HK-2 (cell line): Measurements from ENCODE around the gene PCDH19.

Experiments
- DNase-seq: peaks from one replicate; pipeline ENCODE4 v3.0.0-alpha.2; 2018; ENCODE audit not compliant: unreplicated experiment

Gene PCDH19

DNA sequence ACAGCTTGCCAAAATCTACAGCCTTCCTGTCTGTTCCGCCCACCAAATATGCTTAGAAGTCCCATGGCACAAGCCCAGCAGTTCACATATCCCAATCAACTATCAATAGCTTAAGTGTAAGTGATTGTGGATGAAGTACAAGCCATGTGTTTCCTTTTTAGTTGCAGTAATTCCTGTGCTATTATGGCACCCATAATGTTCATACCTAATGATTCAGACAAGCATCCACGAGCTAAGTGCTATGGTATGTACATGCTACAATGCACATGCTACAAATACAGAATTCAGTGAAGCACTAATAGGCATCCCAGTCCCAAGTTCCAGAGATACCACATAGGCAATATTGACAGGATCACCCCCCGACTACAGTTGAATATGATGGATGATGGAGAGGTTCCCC lies 94.5 kb downstream of the PCDH19 start:
- DNase-seq: no peak

DNA sequence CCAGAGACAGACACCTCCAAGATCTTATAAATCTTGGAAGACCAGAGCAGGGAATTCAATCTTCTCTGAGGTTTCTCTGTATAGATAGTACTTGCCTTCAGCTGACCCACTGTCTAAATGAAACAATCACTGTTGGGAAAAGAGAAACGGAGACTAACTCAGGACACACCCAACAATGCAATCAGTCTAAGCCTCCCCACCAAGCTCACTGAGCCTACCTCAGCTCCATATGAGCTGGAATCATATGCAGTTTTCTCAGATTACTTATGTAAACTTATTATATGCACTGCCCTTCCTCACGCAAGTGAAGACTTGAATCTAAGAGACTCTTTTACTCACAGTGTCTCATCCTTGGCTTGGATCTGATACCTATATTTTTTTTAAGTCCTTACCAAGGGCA lies 110.5 kb downstream of the PCDH19 start:
- DNase-seq: no peak

DNA sequence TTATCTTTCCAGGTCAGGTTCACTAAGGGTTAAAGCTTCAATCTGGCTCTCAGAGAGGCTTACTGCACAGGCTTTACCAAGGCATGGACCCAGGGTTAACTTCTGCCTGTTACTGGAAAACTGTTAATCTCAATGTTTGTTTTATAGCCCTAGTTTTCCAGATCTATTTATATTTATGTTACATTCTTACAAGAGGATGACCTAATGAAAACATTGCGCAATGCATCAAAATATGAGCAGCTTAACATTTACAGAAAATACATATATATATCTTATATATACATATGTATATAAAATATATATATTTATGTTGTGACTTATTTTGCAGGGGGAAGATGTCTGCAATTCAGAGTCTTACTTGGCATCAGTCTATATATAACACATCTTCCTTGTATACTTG lies 112.3 kb downstream of the PCDH19 start:
- no peak for DNase-seq

DNA sequence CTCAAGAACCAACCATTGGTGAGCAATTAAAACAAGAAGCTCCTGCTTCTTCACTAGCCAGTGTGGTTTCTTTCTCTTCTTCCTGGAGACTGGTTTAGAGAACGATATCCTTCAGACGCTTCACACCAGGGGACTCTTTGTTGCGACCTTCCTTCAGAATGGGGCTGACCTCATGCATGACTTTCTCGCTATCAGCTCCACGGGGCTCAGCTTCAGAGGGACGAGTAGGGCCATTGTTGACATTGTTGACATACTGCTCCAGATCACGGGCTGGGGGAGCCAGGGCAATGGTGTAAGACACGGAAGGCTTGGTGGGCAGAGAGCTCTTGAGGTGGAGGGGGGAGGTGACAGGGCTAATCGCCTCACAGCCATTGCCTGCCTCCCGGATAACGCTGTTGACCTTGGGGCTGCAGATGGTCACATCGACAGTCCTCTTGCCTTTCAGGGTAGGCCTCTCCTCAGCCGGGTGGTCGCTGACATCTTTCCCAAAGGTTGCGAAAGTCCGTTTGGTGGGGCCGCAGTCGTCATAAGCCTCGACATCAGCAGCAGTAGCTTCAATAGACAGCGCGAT lies 113.8 kb downstream of the PCDH19 start:
- no peak for DNase-seq

DNA sequence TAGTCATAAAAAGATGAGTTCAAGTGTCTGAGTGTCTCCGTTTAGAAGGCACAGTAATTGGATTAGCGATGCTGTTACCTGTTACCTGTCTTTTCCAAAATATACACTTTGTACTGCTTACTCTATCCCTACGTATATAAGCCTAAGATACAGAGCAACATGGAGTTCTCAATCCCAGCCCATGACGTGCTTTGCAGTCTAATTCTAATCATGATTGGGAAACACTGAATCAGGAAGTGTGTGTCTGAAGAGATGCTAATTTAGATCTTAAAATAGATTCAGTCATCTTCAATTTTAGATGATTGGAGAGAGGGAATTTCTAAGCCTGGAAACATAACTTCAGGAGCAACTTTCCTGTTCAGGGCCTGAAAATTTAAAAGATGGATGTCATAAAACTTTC lies 115.1 kb downstream of the PCDH19 start:
- DNase-seq: no peak

DNA sequence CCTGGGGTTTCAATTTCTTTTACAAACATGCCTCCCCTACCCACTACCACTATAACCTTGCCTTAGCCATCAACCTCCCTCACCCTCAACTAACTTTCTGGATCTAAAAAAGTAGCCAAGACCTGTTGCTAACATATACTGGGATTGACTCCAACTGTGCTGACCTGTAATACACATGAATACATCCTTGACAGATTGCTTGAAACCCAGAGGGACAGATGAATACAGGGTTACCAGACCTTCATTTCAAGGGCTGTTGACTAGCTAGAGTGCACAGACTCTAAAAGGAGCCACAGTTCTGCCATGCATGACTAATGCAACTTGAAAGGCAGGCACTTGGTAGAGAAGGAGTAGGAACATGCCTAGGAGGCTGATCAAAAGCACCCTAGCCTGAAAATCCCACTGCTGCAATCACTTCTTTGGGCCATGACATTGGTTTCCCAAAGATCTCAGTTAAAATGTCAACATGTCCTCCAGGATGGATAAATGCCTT lies 121.0 kb downstream of the PCDH19 start:
- no peak for DNase-seq

DNA sequence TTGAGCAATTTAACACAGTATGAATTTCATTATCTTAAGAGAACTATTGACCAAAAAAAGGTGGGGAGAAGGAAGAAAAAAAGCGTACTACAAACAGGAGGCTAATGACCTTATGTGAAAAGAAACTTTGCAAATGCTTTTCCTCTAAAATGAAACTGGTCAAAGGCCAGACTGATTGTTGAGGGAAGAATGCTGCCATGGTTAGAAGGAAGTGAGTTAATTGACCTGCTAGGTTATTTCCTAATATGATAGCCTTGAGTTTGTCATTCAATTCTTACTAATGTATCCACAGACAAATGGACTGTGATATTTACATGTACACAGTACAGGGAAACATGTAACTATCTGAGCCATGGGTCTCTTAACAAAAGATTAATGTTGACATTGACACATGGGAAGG lies 132.8 kb downstream of the PCDH19 start:
- no peak for DNase-seq

DNA sequence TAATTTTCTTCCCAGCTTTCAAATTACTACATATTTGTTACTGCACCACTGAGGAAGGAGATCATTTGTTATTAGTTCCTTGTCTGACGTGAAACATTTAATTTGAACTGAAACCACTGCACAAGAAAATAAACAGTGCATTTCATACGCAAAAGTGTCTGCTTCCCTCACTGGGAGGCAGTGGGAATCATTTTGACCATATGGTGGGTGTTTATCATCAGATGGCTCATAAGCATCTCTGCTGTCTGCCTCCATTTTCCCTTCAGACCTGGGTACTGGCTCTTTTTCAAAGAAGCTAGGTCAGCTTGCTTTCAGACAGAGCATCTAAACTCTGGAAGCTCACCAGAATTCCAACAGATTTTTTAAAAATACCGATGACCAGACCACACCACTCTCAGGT lies 135.2 kb downstream of the PCDH19 start:
- no peak for DNase-seq

DNA sequence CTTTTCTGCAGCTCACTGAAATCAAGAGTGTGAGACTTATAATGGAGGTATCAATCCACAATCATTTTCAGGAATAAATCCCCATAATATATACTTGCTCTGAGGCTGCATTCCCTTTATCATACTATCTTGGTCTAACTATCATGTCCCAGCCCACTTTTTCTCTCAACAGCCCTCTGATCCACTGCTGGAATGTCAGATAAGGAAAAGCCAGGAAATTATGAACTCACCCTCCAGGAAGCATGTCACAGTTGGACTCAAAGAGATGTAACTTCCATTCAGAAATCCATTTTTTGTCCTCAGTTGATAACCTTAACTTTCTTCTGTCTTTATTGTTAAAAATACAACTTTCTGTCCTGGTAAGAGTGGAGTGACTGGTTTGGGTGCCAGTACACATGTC lies 144.9 kb downstream of the PCDH19 start:
- no peak for DNase-seq

DNA sequence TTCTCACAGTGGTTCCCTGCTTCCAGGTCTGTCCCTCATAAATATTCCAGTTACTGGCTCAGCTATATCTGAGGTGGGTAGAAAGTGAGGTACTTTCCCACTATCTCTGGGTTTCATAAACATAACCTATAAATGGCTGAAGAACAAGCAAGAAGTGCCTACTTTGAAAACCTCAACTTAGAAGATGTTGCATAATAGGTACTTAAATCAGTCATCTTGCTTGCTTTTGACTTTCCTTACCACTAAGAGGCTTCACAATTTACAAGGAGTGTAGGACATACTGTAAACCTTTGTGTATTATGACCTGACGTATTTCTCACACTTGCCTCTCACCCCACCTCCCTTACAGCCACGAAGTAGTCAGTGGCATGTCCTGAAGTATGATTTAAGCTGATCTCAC lies 145.9 kb downstream of the PCDH19 start:
- no peak for DNase-seq

DNA sequence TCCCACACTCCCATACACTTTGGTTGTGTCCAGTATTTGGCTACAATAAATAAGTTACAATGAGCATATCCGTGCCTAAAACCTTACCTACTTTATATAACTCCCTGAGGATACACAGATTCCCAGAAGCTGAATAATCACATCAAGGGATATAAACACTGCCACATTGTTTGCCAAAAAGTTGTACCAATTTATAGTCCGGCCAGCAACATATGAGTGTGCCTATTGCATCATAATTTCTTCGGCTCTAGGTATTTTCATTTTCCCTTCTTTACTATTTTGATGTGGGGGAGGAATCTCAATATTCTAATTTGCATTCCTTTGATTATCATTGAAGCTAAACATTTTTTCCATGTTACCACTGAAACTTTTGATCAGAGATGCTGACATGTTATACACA lies 146.4 kb downstream of the PCDH19 start:
- DNase-seq: no peak

DNA sequence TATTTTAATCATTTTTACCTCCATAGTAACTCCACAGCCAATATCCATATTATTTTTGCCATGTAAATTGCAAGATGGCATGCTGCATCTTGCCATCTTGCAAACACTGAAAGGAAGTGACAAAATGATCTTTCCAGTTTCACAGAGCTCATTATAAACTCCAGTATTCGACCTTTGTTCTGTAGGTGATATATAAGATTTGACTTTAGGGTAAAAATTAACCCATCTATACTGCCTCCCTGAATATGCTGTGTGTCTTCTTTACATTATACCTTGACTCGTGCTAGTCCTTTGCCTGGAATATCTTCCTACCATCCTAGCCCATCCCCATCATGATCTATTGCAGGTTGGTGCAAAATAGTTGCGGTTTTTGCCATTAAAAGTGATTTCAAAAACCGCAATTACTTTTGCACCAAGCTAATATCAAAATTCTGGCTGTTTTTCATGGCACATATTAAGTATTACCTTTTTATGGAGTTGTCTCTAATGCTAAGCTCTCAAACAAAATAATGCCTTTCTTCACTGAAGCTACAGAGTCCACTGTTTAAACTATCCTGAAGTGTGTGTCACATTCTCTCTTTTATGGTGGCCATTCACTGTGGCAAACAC lies 161.1 kb downstream of the PCDH19 start:
- no peak for DNase-seq

DNA sequence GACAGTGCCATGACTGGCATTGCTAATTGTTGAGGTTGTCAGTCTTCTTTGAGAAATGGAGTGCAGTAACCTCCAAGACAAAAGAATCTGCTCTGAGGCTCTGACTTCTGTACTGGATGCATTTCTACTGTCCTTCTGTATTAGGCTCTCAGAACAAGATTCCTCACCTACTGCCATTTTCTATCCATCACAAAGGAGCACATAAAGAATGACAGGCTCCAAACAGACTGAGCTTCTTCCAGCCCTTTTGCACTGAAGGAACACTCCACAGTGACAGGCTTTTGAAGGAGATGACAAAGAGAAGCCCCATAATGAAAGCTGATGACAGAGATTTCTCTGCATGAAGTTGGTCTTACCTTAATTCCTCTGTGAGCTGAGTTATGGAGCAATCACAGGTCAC lies 162.2 kb downstream of the PCDH19 start:
- no peak for DNase-seq

DNA sequence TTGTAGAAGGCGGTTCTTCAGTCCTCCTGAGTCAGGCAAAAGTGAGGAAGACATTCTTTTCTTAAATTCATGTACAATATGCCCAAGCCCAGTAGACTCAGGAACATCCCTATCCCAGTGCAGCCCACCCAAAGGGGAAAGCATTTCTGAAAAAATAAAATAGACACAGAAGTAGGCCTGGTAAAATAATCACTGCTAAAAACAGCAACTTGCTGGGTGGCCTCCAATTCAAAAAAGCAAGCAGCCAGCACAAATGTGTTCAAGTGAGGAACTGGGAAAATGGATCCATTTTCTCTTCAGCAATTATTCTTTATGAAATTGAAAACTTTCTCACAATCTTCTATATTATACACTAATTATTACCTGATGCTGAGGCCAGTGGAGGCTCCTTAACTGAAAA lies 165.4 kb downstream of the PCDH19 start:
- no peak for DNase-seq
